A673 (cell line): ENCODE data around the gene PIP4K2A.

Experiments used
- CTCF ChIP-seq: fragments of 300-800, 200-600 bp; sonication (generic); conservative IDR thresholded peaks from 2 replicates; pipeline ENCODE4 v1.5.1; 2017; ENCODE audit warnings: low read depth, mild to moderate bottlenecking, antibody characterized with exemption, low read length, moderate library complexity, mixed read lengths
- EZH2 ChIP-seq: fragments of 200-600 bp; sonication (generic); IDR thresholded peaks from 2 replicates; pipeline ENCODE4 v1.6.1; 2017; ENCODE audit warnings: borderline replicate concordance, low read depth, mild to moderate bottlenecking, mixed read lengths, antibody characterized with exemption, low read length; ENCODE audit not compliant: poor library complexity, severe bottlenecking

- TF ChIP-seq CTCF (no peak), EZH2 (no peak)
Observed at GRCh38 chr10:22531008-22531407, 183.4 kb downstream of the PIP4K2A start.
